ENCODE measurements around the gene CFDP1.

The CFDP1 gene

GRCh38 chr16:75376475-75377161, 56.7 kb downstream of the CFDP1 start:
- DNase-seq (ENCODE audit: low read depth in 2 of 3, low spot score in 1 of 3) = no peak

GRCh38 chr16:75374388-75374787, 58.9 kb downstream of the CFDP1 start:
- no peak for DNase-seq (ENCODE audit: low read depth in 2 of 3, low spot score in 1 of 3)

GRCh38 chr16:75372236-75372856, 61.0 kb downstream of the CFDP1 start:
- DNase-seq (ENCODE audit: low read depth in 2 of 3, low spot score in 1 of 3) = no peak

GRCh38 chr16:75371171-75371570, 62.1 kb downstream of the CFDP1 start:
- DNase-seq (ENCODE audit: low read depth in 2 of 3, low spot score in 1 of 3) = no peak

- DNase-seq (ENCODE audit: low read depth in 2 of 3, low spot score in 1 of 3) = no peak
Observed at GRCh38 chr16:75364286-75364791, 69.0 kb downstream of the CFDP1 start.

- DNase-seq (ENCODE audit: low read depth in 2 of 3, low spot score in 1 of 3) = no peak
Observed at GRCh38 chr16:75362846-75363245, 70.5 kb downstream of the CFDP1 start.

GRCh38 chr16:75361936-75362335, 71.4 kb downstream of the CFDP1 start:
- no peak for DNase-seq (ENCODE audit: low read depth in 2 of 3, low spot score in 1 of 3)

- DNase-seq (ENCODE audit: low read depth in 2 of 3, low spot score in 1 of 3) = no peak
Observed at GRCh38 chr16:75354170-75354569, 79.1 kb downstream of the CFDP1 start.

GRCh38 chr16:75351183-75351582, 82.1 kb downstream of the CFDP1 start:
- no peak for DNase-seq (ENCODE audit: low read depth in 2 of 3, low spot score in 1 of 3)

GRCh38 chr16:75345711-75346110, 87.6 kb downstream of the CFDP1 start:
- DNase-seq (ENCODE audit: low read depth in 2 of 3, low spot score in 1 of 3) = no peak

GRCh38 chr16:75343941-75344340, 89.4 kb downstream of the CFDP1 start:
- DNase-seq (ENCODE audit: low read depth in 2 of 3, low spot score in 1 of 3) = no peak

GRCh38 chr16:75343286-75343685, 90.0 kb downstream of the CFDP1 start:
- DNase-seq (ENCODE audit: low read depth in 2 of 3, low spot score in 1 of 3) = no peak

GRCh38 chr16:75342308-75342811, 90.9 kb downstream of the CFDP1 start:
- no peak for DNase-seq (ENCODE audit: low read depth in 2 of 3, low spot score in 1 of 3)

- no peak for DNase-seq (ENCODE audit: low read depth in 2 of 3, low spot score in 1 of 3)
Observed at GRCh38 chr16:75341564-75342307, 91.6 kb downstream of the CFDP1 start.

GRCh38 chr16:75340741-75341491, 92.4 kb downstream of the CFDP1 start:
- DNase-seq (ENCODE audit: low read depth in 2 of 3, low spot score in 1 of 3) = no peak

- no peak for DNase-seq (ENCODE audit: low read depth in 2 of 3, low spot score in 1 of 3)
Observed at GRCh38 chr16:75337430-75337829, 95.9 kb downstream of the CFDP1 start.

GRCh38 chr16:75336521-75336920, 96.8 kb downstream of the CFDP1 start:
- no peak for DNase-seq (ENCODE audit: low read depth in 2 of 3, low spot score in 1 of 3)

GRCh38 chr16:75333721-75334163, 99.6 kb downstream of the CFDP1 start:
- no peak for DNase-seq (ENCODE audit: low read depth in 2 of 3, low spot score in 1 of 3)

GRCh38 chr16:75329943-75330342, 103.4 kb downstream of the CFDP1 start:
- no peak for DNase-seq (ENCODE audit: low read depth in 2 of 3, low spot score in 1 of 3)

GRCh38 chr16:75326333-75326732, 107.0 kb downstream of the CFDP1 start:
- no peak for DNase-seq (ENCODE audit: low read depth in 2 of 3, low spot score in 1 of 3)

- DNase-seq (ENCODE audit: low read depth in 2 of 3, low spot score in 1 of 3) = no peak
Observed at GRCh38 chr16:75323933-75324332, 109.4 kb downstream of the CFDP1 start.

Data from stimulated activated CD4-positive, alpha-beta T cell treated with anti-CD3 and anti-CD28 coated beads, Interleukin-12 subunit alpha, Interleukin-12 subunit beta, amount 100 ng/mL, for 48 hours (primary cell).